Subcutaneous adipose tissue (tissue), 4 donors: ENCODE data around the gene UBL4B. TPM values are rescaled to one million over a fixed set of nuclear protein-coding genes. Genes with fewer than 3 reads are reported as not detected.

Experiments used
- total RNA-seq, 4 donors: library from RNA; depleted of rRNA; stranded (reverse); fragments of >200 nt; gene quantifications; one replicate each; pipeline ENCODE4 v1.1.0, GENCODE V29; 2016
- TF ChIP-seq, protein P1 (sequence below): fragments of 450-650 bp; IDR thresholded peaks from one replicate; pipeline ENCODE4 v1.5.1; 2016; ENCODE audit warnings: low read depth, mild to moderate bottlenecking, control low read depth, antibody characterized with exemption, moderate library complexity

Gene UBL4B
- total RNA-seq, 4 donors from 2014 or later = 2.1 TPM; not detected in 3

DNA sequence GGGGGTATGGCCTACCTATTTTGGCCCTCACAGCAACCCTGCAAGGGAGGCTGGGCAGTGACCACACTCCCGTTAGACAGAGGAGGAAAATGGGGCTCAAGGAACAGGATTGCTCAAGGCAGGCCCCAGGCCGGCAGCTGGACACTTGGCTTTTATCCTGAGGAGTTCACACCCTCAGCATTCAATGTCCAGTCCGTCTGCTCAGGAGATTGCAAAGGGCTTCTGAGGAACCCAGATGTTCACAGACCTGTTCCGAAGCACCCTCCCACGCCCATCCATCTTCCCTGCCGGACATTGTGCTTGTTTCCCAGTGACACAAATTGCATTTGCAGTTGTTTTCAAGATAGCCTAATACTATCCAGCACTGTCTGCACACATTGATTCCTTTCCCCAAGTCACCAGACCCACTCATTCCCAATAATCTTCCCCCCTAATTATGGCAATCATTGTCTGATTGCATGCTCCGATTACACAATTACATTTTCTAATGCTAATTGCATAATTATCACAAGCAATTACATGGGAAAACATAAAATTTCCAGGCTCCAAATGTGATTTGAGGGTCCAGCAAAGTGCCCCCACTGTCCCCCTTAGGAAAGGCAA, 4.3 kb upstream of the UBL4B start:
- TF ChIP-seq, protein P1, sequence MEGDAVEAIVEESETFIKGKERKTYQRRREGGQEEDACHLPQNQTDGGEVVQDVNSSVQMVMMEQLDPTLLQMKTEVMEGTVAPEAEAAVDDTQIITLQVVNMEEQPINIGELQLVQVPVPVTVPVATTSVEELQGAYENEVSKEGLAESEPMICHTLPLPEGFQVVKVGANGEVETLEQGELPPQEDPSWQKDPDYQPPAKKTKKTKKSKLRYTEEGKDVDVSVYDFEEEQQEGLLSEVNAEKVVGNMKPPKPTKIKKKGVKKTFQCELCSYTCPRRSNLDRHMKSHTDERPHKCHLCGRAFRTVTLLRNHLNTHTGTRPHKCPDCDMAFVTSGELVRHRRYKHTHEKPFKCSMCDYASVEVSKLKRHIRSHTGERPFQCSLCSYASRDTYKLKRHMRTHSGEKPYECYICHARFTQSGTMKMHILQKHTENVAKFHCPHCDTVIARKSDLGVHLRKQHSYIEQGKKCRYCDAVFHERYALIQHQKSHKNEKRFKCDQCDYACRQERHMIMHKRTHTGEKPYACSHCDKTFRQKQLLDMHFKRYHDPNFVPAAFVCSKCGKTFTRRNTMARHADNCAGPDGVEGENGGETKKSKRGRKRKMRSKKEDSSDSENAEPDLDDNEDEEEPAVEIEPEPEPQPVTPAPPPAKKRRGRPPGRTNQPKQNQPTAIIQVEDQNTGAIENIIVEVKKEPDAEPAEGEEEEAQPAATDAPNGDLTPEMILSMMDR = no peak

GRCh38 chr1:110111081-110111480, 1.2 kb upstream of the UBL4B start:
- TF ChIP-seq, protein P1 = no peak

- TF ChIP-seq, protein P1 = no peak
Measured at GRCh38 chr1:110112656-110113055, 413 bp downstream of the UBL4B start.

DNA sequence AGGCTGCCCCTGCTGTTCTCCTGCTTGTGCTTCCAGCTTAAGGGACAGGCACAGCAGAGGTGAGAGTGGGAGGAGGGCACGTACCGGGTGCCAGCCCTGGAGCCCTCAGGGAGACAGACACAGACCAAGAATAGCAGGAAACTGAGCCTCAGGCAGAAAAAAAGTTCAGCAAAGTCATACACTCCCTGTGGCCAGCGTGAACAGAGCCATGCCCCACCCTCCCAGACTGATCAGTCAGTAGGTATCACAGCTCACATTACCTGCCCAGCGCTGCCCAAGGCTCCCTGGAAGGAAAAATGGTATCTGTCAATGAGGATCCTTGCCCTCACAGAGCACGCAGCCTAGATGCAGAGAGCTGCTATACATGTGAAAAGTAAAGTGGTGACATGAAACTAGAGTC, 1.3 kb downstream of the UBL4B start:
- TF ChIP-seq, protein P1 = no peak

- TF ChIP-seq, protein P1 = no peak
Measured at GRCh38 chr1:110114173-110114572, 1.9 kb downstream of the UBL4B start.

DNA sequence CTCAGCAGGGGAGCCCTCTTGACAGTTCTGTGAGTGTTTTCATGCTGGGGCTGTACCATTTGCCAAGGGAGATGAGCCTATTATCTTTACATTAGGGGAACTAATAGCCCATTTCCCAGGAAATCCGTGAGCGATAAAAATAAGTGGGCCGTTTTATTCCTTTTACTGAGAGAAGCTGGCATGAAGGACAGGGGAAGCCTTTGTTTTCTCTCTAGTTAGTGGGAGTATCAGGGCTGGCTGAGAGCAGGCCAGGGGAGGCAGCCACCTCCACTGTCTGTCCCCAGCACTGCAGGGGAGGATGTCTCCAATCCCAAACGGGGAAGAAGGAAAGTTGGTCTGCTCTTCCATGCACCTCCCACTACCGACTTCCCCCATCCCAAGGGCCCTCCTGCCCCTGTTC, 2.5 kb downstream of the UBL4B start:
- TF ChIP-seq, protein P1 = no peak

GRCh38 chr1:110118636-110119396, 6.6 kb downstream of the UBL4B start:
- TF ChIP-seq, protein P1 = no peak
